ENCODE measurements around the gene ZDHHC11. TPM values are rescaled to one million over a fixed set of nuclear protein-coding genes. Genes with fewer than 3 reads are reported as not detected.

Gene ZDHHC11
- total and polyA plus RNA-seq, 2 donors = 1.1 to 9.6 TPM

DNA sequence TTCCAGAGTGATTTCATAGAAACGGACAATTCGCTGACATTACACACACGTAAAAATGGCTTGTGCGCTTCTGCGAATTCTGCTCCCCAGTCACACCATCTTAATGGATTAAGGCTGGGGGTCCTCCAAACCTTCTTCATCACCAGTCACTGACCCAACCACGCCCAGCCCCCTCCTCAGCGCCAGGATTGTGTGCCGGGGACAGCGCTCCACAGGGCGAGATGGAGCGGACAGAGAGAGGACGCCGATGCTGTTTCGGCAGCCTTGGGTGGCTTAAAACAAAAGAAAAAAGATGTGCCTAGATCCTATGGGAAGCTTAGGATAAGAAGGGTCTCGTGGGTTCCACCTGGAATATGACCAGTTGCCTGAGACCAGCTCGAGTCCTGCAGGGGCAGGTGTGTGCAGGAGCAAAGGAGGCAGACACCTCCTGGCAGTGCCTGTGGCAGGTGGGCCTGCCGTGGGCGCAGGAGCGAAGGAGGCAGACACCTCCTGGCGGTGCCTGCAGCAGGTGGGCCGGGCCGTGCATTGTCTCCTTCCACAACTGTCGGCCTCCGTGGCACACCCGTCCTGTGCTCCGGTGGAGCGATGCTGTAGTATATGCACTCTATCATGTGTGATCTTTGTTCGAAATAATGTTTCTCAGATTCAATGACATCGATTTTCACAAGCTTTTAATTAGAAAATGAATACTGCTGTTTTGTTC, 21.0 kb upstream of the ZDHHC11 start:
- H3K27ac ChIP-seq (ENCODE audit: low read depth in 1 of 2, low read length in 1 of 2) = no peak overlapping the region
- DNase-seq (ENCODE audit: low read depth in 6 of 9, low spot score in 9 of 9) = no peak
- 98% methylated on average over 29 of the region's 29 CpGs for WGBS
- H3K4me3 ChIP-seq (ENCODE audit: low read length in 2 of 2) = no peak overlapping the region
- H3K9me3 ChIP-seq (ENCODE audit: control insufficient read depth in 2 of 2, insufficient read depth in 1 of 2, low read length in 1 of 2) = no peaks in the 10 kb centered on the region
- no peaks in the 10 kb centered on the region for H3K27me3 ChIP-seq (ENCODE audit: control insufficient read depth in 2 of 2, insufficient read depth in 1 of 2, low read length in 1 of 2)
- no peaks in the 10 kb centered on the region for H3K4me1 ChIP-seq (ENCODE audit: control insufficient read depth in 2 of 2, insufficient read depth in 2 of 2, low read length in 2 of 2)
- H3K36me3 ChIP-seq (ENCODE audit: control insufficient read depth in 2 of 2, insufficient read depth in 2 of 2, low read length in 1 of 2) = peaks cover 91 to 95% of the 10 kb centered on the region in 2 donors

GRCh38 chr5:870956-871355, 20.2 kb upstream of the ZDHHC11 start:
- no peak for DNase-seq (ENCODE audit: low read depth in 6 of 9, low spot score in 9 of 9)
- Histone ChIP-seq H3K4me3 (ENCODE audit: low read length in 2 of 2) (no peak overlapping the region), H3K4me1 (ENCODE audit: control insufficient read depth in 2 of 2, insufficient read depth in 2 of 2, low read length in 2 of 2) (no peaks in the 10 kb centered on the region), H3K27ac (ENCODE audit: low read depth in 1 of 2, low read length in 1 of 2) (no peak overlapping the region), H3K36me3 (ENCODE audit: control insufficient read depth in 2 of 2, insufficient read depth in 2 of 2, low read length in 1 of 2) (peaks cover 91 to 95% of the 10 kb centered on the region in 2 donors), H3K9me3 (ENCODE audit: control insufficient read depth in 2 of 2, insufficient read depth in 1 of 2, low read length in 1 of 2) (no peaks in the 10 kb centered on the region), H3K27me3 (ENCODE audit: control insufficient read depth in 2 of 2, insufficient read depth in 1 of 2, low read length in 1 of 2) (no peaks in the 10 kb centered on the region)
- 95% methylated on average over 5 of the region's 5 CpGs for WGBS

DNA sequence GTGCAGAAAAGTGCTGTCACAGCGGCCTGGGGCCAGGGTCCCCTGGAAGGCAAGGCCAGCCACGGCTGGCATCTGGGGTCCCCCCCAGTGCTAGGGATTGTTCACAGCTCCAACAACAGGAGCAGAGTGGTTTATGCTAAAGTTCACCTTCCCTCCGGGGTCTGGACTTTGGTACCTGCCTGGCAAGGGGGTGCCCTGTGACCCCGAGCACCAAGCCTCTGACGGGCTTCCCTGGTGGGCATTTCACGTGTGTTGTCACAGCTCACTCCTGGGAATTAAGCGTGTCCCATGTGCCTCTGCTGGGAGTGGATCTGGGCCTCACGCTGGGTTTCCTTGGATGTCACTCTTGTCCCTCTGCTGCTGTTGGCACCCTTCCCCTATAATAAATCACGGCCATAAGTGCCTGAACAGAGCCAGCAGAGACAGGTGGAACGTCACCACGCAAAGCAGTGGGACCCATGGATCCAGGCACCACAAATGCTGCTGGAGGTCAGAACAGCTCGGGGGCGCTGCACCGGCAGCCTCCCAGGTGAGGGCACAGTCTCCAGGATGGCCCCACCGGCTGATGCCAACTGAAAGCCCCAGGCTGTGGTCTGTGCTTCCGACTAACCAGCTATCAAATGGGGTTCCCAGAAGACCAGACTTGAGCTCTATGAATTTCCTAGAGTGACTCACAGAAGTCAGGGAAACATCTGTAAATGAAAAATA, 17.8 kb upstream of the ZDHHC11 start:
- Histone ChIP-seq H3K27ac (ENCODE audit: low read depth in 1 of 2, low read length in 1 of 2) (no peak overlapping the region), H3K4me3 (ENCODE audit: low read length in 2 of 2) (no peak overlapping the region), H3K9me3 (ENCODE audit: control insufficient read depth in 2 of 2, insufficient read depth in 1 of 2, low read length in 1 of 2) (no peaks in the 10 kb centered on the region), H3K36me3 (ENCODE audit: control insufficient read depth in 2 of 2, insufficient read depth in 2 of 2, low read length in 1 of 2) (peaks cover 94 to 98% of the 10 kb centered on the region in 2 donors), H3K4me1 (ENCODE audit: control insufficient read depth in 2 of 2, insufficient read depth in 2 of 2, low read length in 2 of 2) (no peaks in the 10 kb centered on the region), H3K27me3 (ENCODE audit: control insufficient read depth in 2 of 2, insufficient read depth in 1 of 2, low read length in 1 of 2) (no peaks in the 10 kb centered on the region)
- 98% methylated on average over 16 of the region's 16 CpGs for whole genome bisulfite sequencing
- no peak for DNase-seq (ENCODE audit: low read depth in 6 of 9, low spot score in 9 of 9)

DNA sequence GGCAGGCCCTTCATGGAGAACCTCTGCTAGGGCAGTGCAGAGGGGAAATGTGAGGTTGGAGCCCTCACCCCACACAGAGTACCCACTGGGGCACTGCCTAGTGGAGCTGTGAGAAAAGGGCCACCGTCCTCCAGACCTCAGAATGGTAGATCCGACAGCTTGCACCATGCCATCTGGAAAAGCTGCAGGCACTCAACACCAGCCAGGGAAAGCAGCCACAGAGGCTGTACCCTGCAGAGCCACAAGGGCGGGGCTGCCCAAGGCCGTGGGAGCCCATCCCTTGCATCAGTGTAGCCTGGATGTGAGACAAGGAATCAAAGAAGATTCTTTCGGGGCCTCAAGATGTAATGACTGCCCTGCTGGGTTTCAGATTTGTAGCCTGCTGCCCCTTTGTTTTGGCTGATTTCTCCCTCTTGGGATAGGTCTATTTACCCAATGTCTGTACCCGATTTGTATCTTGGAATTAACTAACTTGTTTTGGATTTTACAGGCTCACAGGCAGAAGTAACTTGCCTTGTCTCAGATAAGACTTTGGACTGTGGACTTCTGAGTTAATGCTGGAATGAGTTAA, 16.6 kb upstream of the ZDHHC11 start:
- H3K36me3 ChIP-seq (ENCODE audit: control insufficient read depth in 2 of 2, insufficient read depth in 2 of 2, low read length in 1 of 2) = peaks cover 94 to 99% of the 10 kb centered on the region in 2 donors
- H3K27me3 ChIP-seq (ENCODE audit: control insufficient read depth in 2 of 2, insufficient read depth in 1 of 2, low read length in 1 of 2) = no peaks in the 10 kb centered on the region
- no peak overlapping the region for H3K27ac ChIP-seq (ENCODE audit: low read depth in 1 of 2, low read length in 1 of 2)
- H3K4me3 ChIP-seq (ENCODE audit: low read length in 2 of 2) = no peak overlapping the region
- H3K4me1 ChIP-seq (ENCODE audit: control insufficient read depth in 2 of 2, insufficient read depth in 2 of 2, low read length in 2 of 2) = no peaks in the 10 kb centered on the region
- DNase-seq (ENCODE audit: low read depth in 6 of 9, low spot score in 9 of 9) = no peak
- no peaks in the 10 kb centered on the region for H3K9me3 ChIP-seq (ENCODE audit: control insufficient read depth in 2 of 2, insufficient read depth in 1 of 2, low read length in 1 of 2)
- WGBS = over 99% methylated on average over 6 of the region's 6 CpGs

DNA sequence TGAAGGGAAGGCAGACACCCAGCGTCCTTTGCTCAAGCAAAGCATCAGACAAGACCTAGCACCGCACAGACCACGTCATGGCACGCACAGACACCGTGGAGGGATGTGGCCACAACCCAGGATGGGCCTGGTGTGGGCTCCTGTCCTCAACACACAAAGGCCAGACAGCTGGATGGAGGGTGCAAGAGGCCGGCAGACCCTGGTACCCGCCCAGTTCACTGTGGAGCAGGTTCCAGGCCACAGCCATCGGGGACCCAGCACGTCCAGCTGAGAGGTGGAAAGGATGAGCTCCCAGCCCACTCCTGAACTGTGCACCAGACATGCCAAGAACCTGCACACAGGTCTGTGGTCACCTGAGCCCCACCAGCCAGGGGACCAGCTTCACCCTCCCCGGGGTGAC, 15.0 kb upstream of the ZDHHC11 start:
- Histone ChIP-seq H3K4me1 (ENCODE audit: control insufficient read depth in 2 of 2, insufficient read depth in 2 of 2, low read length in 2 of 2) (no peaks in the 10 kb centered on the region), H3K27me3 (ENCODE audit: control insufficient read depth in 2 of 2, insufficient read depth in 1 of 2, low read length in 1 of 2) (no peaks in the 10 kb centered on the region)

GRCh38 chr5:865168-865521, 14.4 kb upstream of the ZDHHC11 start:
- H3K4me1 ChIP-seq (ENCODE audit: control insufficient read depth in 2 of 2, insufficient read depth in 2 of 2, low read length in 2 of 2) = no peaks in the 10 kb centered on the region
- no peaks in the 10 kb centered on the region for H3K27me3 ChIP-seq (ENCODE audit: control insufficient read depth in 2 of 2, insufficient read depth in 1 of 2, low read length in 1 of 2)
- H3K27ac ChIP-seq (ENCODE audit: low read depth in 1 of 2, low read length in 1 of 2) = no peak overlapping the region
- no peak for DNase-seq (ENCODE audit: low read depth in 6 of 9, low spot score in 9 of 9)
- peaks cover 72 to 84% of the 10 kb centered on the region in 2 donors for H3K36me3 ChIP-seq (ENCODE audit: control insufficient read depth in 2 of 2, insufficient read depth in 2 of 2, low read length in 1 of 2)
- H3K9me3 ChIP-seq (ENCODE audit: control insufficient read depth in 2 of 2, insufficient read depth in 1 of 2, low read length in 1 of 2) = peaks cover 0 to 2% of the 10 kb centered on the region in 2 donors
- H3K4me3 ChIP-seq (ENCODE audit: low read length in 2 of 2) = no peak overlapping the region
- 96% methylated on average over 24 of the region's 24 CpGs for WGBS

More for the DNA sequence above, 15.0 kb upstream of the ZDHHC11 start:
- Histone ChIP-seq H3K4me3 (ENCODE audit: low read length in 2 of 2) (no peak overlapping the region), H3K36me3 (ENCODE audit: control insufficient read depth in 2 of 2, insufficient read depth in 2 of 2, low read length in 1 of 2) (peaks cover 78 to 91% of the 10 kb centered on the region in 2 donors), H3K9me3 (ENCODE audit: control insufficient read depth in 2 of 2, insufficient read depth in 1 of 2, low read length in 1 of 2) (peaks cover 0 to 2% of the 10 kb centered on the region in 2 donors), H3K27ac (ENCODE audit: low read depth in 1 of 2, low read length in 1 of 2) (no peak overlapping the region)
- DNase-seq (ENCODE audit: low read depth in 6 of 9, low spot score in 9 of 9) = no peak
- WGBS = 97% methylated on average over 10 of the region's 10 CpGs

GRCh38 chr5:864492-865167, 13.8 kb upstream of the ZDHHC11 start:
- Histone ChIP-seq H3K36me3 (ENCODE audit: control insufficient read depth in 2 of 2, insufficient read depth in 2 of 2, low read length in 1 of 2) (peaks cover 67 to 84% of the 10 kb centered on the region in 2 donors), H3K4me1 (ENCODE audit: control insufficient read depth in 2 of 2, insufficient read depth in 2 of 2, low read length in 2 of 2) (no peaks in the 10 kb centered on the region), H3K27me3 (ENCODE audit: control insufficient read depth in 2 of 2, insufficient read depth in 1 of 2, low read length in 1 of 2) (no peaks in the 10 kb centered on the region), H3K4me3 (ENCODE audit: low read length in 2 of 2) (no peak overlapping the region), H3K9me3 (ENCODE audit: control insufficient read depth in 2 of 2, insufficient read depth in 1 of 2, low read length in 1 of 2) (peaks cover 0 to 2% of the 10 kb centered on the region in 2 donors), H3K27ac (ENCODE audit: low read depth in 1 of 2, low read length in 1 of 2) (no peak overlapping the region)
- 96% methylated on average over 15 of the region's 15 CpGs for WGBS
- DNase-seq (ENCODE audit: low read depth in 6 of 9, low spot score in 9 of 9) = no peak

DNA sequence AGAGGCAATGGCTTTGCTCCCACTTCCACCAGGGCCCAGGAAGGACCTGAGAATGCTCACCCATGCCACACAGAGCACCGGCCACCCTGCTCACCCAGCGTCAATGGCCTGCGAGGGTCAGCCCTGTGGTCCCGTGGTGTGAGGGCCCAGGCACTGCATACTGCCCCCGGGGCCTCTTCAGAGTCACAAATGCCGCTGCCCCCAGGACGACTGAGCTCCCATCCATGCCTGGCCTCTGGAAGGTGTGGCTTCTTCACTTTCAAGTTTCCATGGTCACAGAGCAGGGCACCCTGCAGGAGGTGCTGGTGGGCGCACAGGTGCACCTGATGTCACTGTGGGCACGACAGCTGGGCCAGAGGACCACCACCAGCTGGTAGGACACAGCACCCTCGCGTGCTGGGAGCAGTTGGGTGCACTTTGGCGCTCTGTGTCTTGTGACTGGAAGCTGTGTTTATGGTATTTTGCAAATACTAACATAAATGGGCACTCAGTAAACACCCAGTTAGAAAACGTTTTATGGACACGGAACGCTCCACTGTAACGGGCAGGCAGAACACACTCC, 12.5 kb upstream of the ZDHHC11 start:
- 96% methylated on average over 16 of the region's 16 CpGs for WGBS
- H3K27me3 ChIP-seq (ENCODE audit: control insufficient read depth in 2 of 2, insufficient read depth in 1 of 2, low read length in 1 of 2) = no peaks in the 10 kb centered on the region
- no peak for DNase-seq (ENCODE audit: low read depth in 6 of 9, low spot score in 9 of 9)
- H3K9me3 ChIP-seq (ENCODE audit: control insufficient read depth in 2 of 2, insufficient read depth in 1 of 2, low read length in 1 of 2) = peaks cover 0 to 2% of the 10 kb centered on the region in 2 donors
- H3K4me3 ChIP-seq (ENCODE audit: low read length in 2 of 2) = no peak overlapping the region
- H3K4me1 ChIP-seq (ENCODE audit: control insufficient read depth in 2 of 2, insufficient read depth in 2 of 2, low read length in 2 of 2) = no peaks in the 10 kb centered on the region
- H3K36me3 ChIP-seq (ENCODE audit: control insufficient read depth in 2 of 2, insufficient read depth in 2 of 2, low read length in 1 of 2) = peaks cover 54 to 74% of the 10 kb centered on the region in 2 donors
- no peak overlapping the region for H3K27ac ChIP-seq (ENCODE audit: low read depth in 1 of 2, low read length in 1 of 2)
